ENCODE measurements around the gene CRAT.

DNA sequence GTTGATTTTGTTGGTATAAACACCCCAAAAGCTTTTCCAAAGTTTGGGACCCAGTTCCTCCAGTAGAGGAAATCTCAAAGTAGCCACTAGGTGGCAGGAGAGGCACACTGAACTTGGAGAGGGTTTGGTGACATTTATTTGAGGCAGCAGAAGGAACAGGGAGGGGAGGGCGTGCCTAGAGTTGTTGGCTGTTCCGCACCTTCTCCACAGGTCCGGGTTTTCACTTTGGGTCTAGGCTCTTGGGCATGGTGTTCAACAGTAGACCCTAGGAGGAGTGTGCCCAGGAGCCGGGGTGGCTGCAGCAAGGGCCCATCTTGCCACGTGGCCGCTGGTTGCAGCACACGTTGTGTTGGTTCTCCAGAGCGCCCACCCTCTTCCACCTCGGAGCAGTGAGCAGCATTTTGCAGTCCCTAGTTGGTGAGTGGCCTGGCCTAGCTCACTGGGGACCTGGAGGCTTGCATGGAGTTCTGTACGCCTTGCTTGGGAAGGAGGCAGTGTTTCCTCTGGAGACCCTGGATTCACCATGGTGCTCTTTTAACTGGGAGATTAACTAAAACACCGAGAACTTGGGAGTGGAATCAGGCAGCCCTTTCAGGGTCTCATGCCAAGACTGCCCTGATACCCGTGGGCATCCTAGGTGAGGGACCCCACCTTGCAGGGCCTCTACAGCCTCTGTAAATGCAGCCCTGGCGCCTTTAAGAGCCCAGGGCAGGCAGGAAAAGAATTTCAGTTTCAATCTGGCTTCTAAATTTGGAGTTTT lies 28.8 kb upstream of the CRAT start:
- TF ChIP-seq, protein P1, sequence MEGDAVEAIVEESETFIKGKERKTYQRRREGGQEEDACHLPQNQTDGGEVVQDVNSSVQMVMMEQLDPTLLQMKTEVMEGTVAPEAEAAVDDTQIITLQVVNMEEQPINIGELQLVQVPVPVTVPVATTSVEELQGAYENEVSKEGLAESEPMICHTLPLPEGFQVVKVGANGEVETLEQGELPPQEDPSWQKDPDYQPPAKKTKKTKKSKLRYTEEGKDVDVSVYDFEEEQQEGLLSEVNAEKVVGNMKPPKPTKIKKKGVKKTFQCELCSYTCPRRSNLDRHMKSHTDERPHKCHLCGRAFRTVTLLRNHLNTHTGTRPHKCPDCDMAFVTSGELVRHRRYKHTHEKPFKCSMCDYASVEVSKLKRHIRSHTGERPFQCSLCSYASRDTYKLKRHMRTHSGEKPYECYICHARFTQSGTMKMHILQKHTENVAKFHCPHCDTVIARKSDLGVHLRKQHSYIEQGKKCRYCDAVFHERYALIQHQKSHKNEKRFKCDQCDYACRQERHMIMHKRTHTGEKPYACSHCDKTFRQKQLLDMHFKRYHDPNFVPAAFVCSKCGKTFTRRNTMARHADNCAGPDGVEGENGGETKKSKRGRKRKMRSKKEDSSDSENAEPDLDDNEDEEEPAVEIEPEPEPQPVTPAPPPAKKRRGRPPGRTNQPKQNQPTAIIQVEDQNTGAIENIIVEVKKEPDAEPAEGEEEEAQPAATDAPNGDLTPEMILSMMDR (conservative IDR thresholded peaks at IDR 0.05 in 1 of 2, IDR thresholded peaks at IDR 0.05 in 1 of 2; ENCODE audit: low read depth in 1 of 2, low read length in 2 of 2): peak; percentile 77 to 80
- TF ChIP-seq EZH2 (IDR thresholded peaks at IDR 0.05; ENCODE audit: low read length, missing control alignments): no peak
